Activated gamma-delta T cell treated with Interleukin-2 at 50 U/mL for 16 hours (primary cell): ENCODE measurements around the gene GPC5.

Source experiments
- DNase-seq: peaks from one replicate; pipeline ENCODE4 v3.0.0-alpha.2; 2020

GPC5 gene

GRCh38 chr13:91598655-91599054 is 200.2 kb downstream of the GPC5 start:
- DNase-seq: no peak

GRCh38 chr13:91601273-91601672 is 202.9 kb downstream of the GPC5 start:
- no peak for DNase-seq

- DNase-seq: no peak
Measured at GRCh38 chr13:91601807-91602206, 203.4 kb downstream of the GPC5 start.

GRCh38 chr13:91609353-91609752 is 210.9 kb downstream of the GPC5 start:
- DNase-seq: no peak

- no peak for DNase-seq
Measured at GRCh38 chr13:91618315-91618714, 219.9 kb downstream of the GPC5 start.

GRCh38 chr13:91620670-91621141 is 222.3 kb downstream of the GPC5 start:
- no peak for DNase-seq

GRCh38 chr13:91621161-91621560 is 222.7 kb downstream of the GPC5 start:
- DNase-seq: no peak

GRCh38 chr13:91621963-91622362 is 223.5 kb downstream of the GPC5 start:
- no peak for DNase-seq

GRCh38 chr13:91622778-91623550 is 224.5 kb downstream of the GPC5 start:
- no peak for DNase-seq

GRCh38 chr13:91627952-91628739 is 229.7 kb downstream of the GPC5 start:
- DNase-seq: no peak

- no peak for DNase-seq
Measured at GRCh38 chr13:91630946-91631345, 232.5 kb downstream of the GPC5 start.

GRCh38 chr13:91632086-91632485 is 233.7 kb downstream of the GPC5 start:
- DNase-seq: no peak

- no peak for DNase-seq
Measured at GRCh38 chr13:91639330-91639729, 240.9 kb downstream of the GPC5 start.

- DNase-seq: no peak
Measured at GRCh38 chr13:91643394-91643793, 245.0 kb downstream of the GPC5 start.

GRCh38 chr13:91644806-91645205 is 246.4 kb downstream of the GPC5 start:
- DNase-seq: no peak

GRCh38 chr13:91647361-91647990 is 249.1 kb downstream of the GPC5 start:
- no peak for DNase-seq

GRCh38 chr13:91648012-91648411 is 249.6 kb downstream of the GPC5 start:
- no peak for DNase-seq

- no peak for DNase-seq
Measured at GRCh38 chr13:91649456-91649855, 251.0 kb downstream of the GPC5 start.

GRCh38 chr13:91652404-91653301 is 254.2 kb downstream of the GPC5 start:
- no peak for DNase-seq

GRCh38 chr13:91655731-91656130 is 257.3 kb downstream of the GPC5 start:
- DNase-seq: no peak

- DNase-seq: no peak
Measured at GRCh38 chr13:91657283-91657682, 258.9 kb downstream of the GPC5 start.

GRCh38 chr13:91659256-91660075 is 261.0 kb downstream of the GPC5 start:
- no peak for DNase-seq
